Hepatocyte (in vitro differentiated cells): ENCODE results near the gene ZNF138. TPM values are rescaled to one million over a fixed set of nuclear protein-coding genes. Genes with fewer than 3 reads are reported as not detected.

Experiments used
- DNase-seq: peaks from one replicate; pipeline ENCODE4 v3.0.0-alpha.2; 2016; ENCODE audit warnings: low spot score
- H2AFZ ChIP-seq: fragments of 200-600 bp; sonication (generic); 2 replicates; pipeline ENCODE4 v1.6.0; 2016; ENCODE audit warnings: antibody characterized with exemption, mild to moderate bottlenecking
- H3K27ac ChIP-seq: fragments of 200-600 bp; sonication (generic); 2 replicates; pipeline ENCODE4 v1.5.1; 2016; ENCODE audit warnings: mild to moderate bottlenecking
- H3K27me3 ChIP-seq: fragments of 200-600 bp; sonication (generic); 2 replicates; pipeline ENCODE4 v1.6.1; 2016
- H3K36me3 ChIP-seq: fragments of 200-600 bp; sonication (generic); replicated peaks from 2 replicates; pipeline ENCODE4 v1.5.1; 2016; ENCODE audit warnings: low read depth; ENCODE audit not compliant: insufficient read depth
- H3K4me1 ChIP-seq: fragments of 200-600 bp; sonication (generic); 2 replicates; pipeline ENCODE4 v1.5.1; 2016; ENCODE audit warnings: mild to moderate bottlenecking, moderate library complexity; ENCODE audit not compliant: insufficient read depth
- H3K4me2 ChIP-seq: fragments of 200-600 bp; sonication (generic); 2 replicates; pipeline ENCODE4 v1.6.0; 2016
- H3K4me3 ChIP-seq: fragments of 200-600 bp; sonication (generic); 2 replicates; pipeline ENCODE4 v1.5.1; 2016; ENCODE audit warnings: mild to moderate bottlenecking
- H3K79me2 ChIP-seq: fragments of 200-600 bp; sonication (generic); 2 replicates; pipeline ENCODE4 v1.6.0; 2017; ENCODE audit warnings: mild to moderate bottlenecking
- H3K9me2 ChIP-seq: fragments of 200-600 bp; sonication (generic); replicated peaks from 2 replicates; pipeline ENCODE4 v1.6.0; 2017; ENCODE audit warnings: mild to moderate bottlenecking; ENCODE audit not compliant: insufficient read depth
- H3K9me3 ChIP-seq: fragments of 200-600 bp; sonication (generic); 2 replicates; pipeline ENCODE4 v1.5.1; 2016; ENCODE audit warnings: low read depth, mild to moderate bottlenecking
- H4K20me1 ChIP-seq: fragments of 200-600 bp; sonication (generic); 2 replicates; pipeline ENCODE4 v1.6.0; 2016; ENCODE audit warnings: mild to moderate bottlenecking; ENCODE audit not compliant: insufficient read depth, poor library complexity, severe bottlenecking
- EZH2 ChIP-seq: fragments of 200-600 bp; sonication (generic); IDR thresholded peaks from 2 replicates; pipeline ENCODE4 v1.6.1; 2016; ENCODE audit warnings: antibody characterized with exemption, mild to moderate bottlenecking, borderline replicate concordance
- EZH2phosphoT487 ChIP-seq: fragments of 200-600 bp; sonication (generic); IDR thresholded peaks from one replicate; pipeline ENCODE4 v1.6.1; 2018; ENCODE audit warnings: antibody characterized with exemption, mild to moderate bottlenecking, low read depth, moderate library complexity; ENCODE audit not compliant: unreplicated experiment, severe bottlenecking
- WGBS: methylation state at CpG from one replicate; pipeline ENCODE4 v1.1.6; 2016; ENCODE audit warnings: low lambda C conversion rate; ENCODE audit errors: missing lambda C conversion rate; 5-methylcytosine and 5-hydroxymethylcytosine counted together
- polyA plus RNA-seq: library from polyadenylated mRNA; unstranded; fragments of >200 nt; fragmentation: Nextera tagmentation; extraction: Ambion mirVana; gene quantifications from 2 replicates; pipeline ENCODE4 v1.2.1, GENCODE V29; 2016
- total RNA-seq: library from RNA; depleted of rRNA; stranded (reverse); fragments of >200 nt; gene quantifications from 2 replicates; pipeline ENCODE4 v1.2.3, GENCODE V29; 2014
- TF ChIP-seq, protein P1 (sequence below): fragments of 200-600 bp; sonication (generic); IDR thresholded peaks from 2 replicates; pipeline ENCODE4 v1.5.1; 2016; ENCODE audit warnings: antibody characterized with exemption, mild to moderate bottlenecking; ENCODE audit not compliant: poor library complexity

The ZNF138 gene
- total and polyA plus RNA-seq, 2 experiments from 2014 or later, result 3.8 to 9.6 TPM

DNA sequence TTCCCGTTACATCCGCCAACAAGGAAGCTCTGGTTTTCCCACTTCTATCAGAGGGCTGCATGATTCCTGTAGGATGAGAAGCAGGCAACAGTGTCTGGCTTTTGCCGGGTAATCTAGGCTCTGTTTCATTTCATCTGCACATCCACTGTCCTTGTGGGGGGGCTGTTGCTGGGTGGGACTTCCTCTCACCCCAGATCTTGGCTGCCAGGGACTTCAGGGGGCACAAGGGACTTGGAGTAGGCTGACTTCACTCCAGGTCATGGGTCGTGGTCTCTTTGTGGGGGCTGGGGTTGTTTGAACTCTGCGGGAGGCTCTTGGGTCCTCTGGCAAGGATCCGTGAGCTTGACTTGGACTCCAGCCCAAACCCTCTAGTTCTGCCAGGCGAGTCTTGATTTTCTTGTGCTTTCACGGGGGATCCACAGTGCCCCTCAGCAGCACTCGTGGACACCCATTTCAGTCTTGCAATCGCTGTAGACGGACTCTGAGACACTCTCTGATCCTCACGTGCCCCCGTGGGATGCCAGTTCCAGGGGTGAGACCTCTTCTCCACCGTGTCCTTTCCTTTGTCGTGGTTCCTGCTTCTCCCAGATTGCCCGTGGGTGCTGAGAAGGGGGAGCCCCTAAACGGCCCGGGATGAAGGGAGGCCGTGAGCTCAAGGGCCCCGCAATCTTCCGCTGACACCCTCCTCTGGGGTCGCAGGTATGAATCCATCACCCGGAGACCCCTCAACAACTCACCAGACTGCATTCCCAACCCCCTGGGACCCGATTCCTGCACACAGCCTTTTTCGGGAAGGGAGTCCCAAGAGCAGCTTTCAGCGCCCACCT, 87.4 kb downstream of the ZNF138 start:
- DNase-seq, result no peak
- Histone ChIP-seq H3K27ac (no peak overlapping the region), H3K4me1 (no peaks in the 10 kb centered on the region), H3K4me3 (no peak overlapping the region), H3K9me2 (no peaks in the 10 kb centered on the region), H3K9me3 (no peaks in the 10 kb centered on the region), H2AFZ (no peak overlapping the region), H4K20me1 (no peaks in the 10 kb centered on the region), H3K4me2 (no peak overlapping the region), H3K36me3 (no peaks in the 10 kb centered on the region), H3K79me2 (no peaks in the 10 kb centered on the region), H3K27me3 (no peaks in the 10 kb centered on the region)
- 93% methylated on average over 26 of the region's 26 CpGs for WGBS
- TF ChIP-seq EZH2, result no peak
- TF ChIP-seq, protein P1, sequence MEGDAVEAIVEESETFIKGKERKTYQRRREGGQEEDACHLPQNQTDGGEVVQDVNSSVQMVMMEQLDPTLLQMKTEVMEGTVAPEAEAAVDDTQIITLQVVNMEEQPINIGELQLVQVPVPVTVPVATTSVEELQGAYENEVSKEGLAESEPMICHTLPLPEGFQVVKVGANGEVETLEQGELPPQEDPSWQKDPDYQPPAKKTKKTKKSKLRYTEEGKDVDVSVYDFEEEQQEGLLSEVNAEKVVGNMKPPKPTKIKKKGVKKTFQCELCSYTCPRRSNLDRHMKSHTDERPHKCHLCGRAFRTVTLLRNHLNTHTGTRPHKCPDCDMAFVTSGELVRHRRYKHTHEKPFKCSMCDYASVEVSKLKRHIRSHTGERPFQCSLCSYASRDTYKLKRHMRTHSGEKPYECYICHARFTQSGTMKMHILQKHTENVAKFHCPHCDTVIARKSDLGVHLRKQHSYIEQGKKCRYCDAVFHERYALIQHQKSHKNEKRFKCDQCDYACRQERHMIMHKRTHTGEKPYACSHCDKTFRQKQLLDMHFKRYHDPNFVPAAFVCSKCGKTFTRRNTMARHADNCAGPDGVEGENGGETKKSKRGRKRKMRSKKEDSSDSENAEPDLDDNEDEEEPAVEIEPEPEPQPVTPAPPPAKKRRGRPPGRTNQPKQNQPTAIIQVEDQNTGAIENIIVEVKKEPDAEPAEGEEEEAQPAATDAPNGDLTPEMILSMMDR, result no peak
- no peak for TF ChIP-seq EZH2phosphoT487

DNA sequence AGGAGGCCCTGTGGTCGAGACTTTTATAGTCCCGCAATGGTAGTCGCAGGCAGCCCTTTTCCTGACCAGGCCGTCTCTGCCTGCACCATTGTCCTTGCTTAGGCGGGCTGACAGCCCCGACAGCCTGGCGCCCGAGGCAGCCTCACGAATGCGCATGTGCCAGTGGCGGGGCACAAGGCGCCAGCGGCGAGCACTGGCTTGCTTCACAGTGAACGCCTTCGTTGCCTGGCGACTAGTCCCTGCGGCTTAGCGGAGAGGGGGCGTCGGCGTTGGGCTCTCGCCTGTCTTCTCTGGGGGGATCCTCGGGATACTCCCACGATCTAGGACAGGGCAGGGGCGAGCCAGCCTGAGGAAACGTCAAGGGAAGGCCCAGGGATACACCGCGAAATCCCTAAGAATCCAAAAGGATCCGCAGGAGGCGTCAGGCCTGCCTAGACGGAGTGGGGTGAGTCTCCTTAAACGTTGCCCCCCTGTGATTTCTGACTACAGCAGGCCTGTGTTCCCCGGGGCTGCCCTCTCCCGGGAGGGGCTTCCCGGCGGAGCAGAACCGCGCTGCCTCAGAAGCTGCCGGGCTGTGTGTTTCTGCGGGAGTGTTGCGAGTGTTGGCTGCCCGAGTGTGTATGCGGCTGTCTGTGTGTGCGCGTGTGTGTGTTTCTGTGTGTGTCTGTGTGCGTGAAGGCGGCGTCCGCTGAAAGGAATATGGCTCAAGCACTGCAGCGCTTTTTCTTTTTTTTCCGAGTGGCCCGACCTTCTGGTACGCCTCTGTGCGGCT, 88.3 kb downstream of the ZNF138 start:
- TF ChIP-seq EZH2, result no peak
- H3K36me3 ChIP-seq, result no peaks in the 10 kb centered on the region
- no peak overlapping the region for H3K4me2 ChIP-seq
- no peaks in the 10 kb centered on the region for H3K4me1 ChIP-seq
- H3K9me3 ChIP-seq, result no peaks in the 10 kb centered on the region
- H3K4me3 ChIP-seq, result no peak overlapping the region
- H3K27me3 ChIP-seq, result no peaks in the 10 kb centered on the region
- 95% methylated on average over 53 of the region's 55 CpGs for WGBS
- no peaks in the 10 kb centered on the region for H3K9me2 ChIP-seq
- H4K20me1 ChIP-seq, result no peaks in the 10 kb centered on the region
- no peaks in the 10 kb centered on the region for H3K79me2 ChIP-seq
- no peak overlapping the region for H3K27ac ChIP-seq
- no peak for DNase-seq
- H2AFZ ChIP-seq, result no peak overlapping the region

Other genes with a start within 250 kb of the ZNF138 start
- not detected in 2 replicates for gene ZNF680, start 231.4 kb upstream of the ZNF138 start, total RNA-seq
- gene ZNF680, start 231.4 kb upstream of the ZNF138 start, polyA plus RNA-seq, result not detected in 2 replicates
- gene ZNF107, start 128.3 kb upstream of the ZNF138 start, total RNA-seq, result 1.8 and 2.2 TPM in 2 replicates
- 0.63 and 1.2 TPM in 2 replicates for gene ZNF107, start 128.3 kb upstream of the ZNF138 start, polyA plus RNA-seq
- gene ZNF273, start 108.8 kb downstream of the ZNF138 start, total RNA-seq, result 4.9 and 8.4 TPM in 2 replicates
- 3.2 and 4.1 TPM in 2 replicates for gene ZNF273, start 108.8 kb downstream of the ZNF138 start, polyA plus RNA-seq
- gene ZNF117, start 196.6 kb downstream of the ZNF138 start, total RNA-seq, result 16.6 and 16.8 TPM in 2 replicates
- gene ZNF117, start 196.6 kb downstream of the ZNF138 start, polyA plus RNA-seq, result 4.1 and 4.5 TPM in 2 replicates
- gene ERV3-1, start 212.3 kb downstream of the ZNF138 start, total RNA-seq, result 21.8 and 24.7 TPM in 2 replicates
- 18.6 and 26.3 TPM in 2 replicates for gene ERV3-1, start 212.3 kb downstream of the ZNF138 start, polyA plus RNA-seq